MM.1S (cell line): ENCODE data around the gene LIPE.
A peak's percentile ranks its signal among the peaks of the same experiment; 100 is the strongest.

Source experiments
- DNase-seq: peaks from one replicate; pipeline ENCODE4 v3.0.0-alpha.2; 2015
- H2AFZ ChIP-seq: fragments of 300-600 bp; sonication (generic); 2 replicates; pipeline ENCODE4 v1.6.0; 2016; ENCODE audit warnings: antibody characterized with exemption, low read length
- H3F3A ChIP-seq: fragments of 300-600 bp; sonication (generic); 2 replicates; pipeline ENCODE4 v1.6.1; 2016; ENCODE audit warnings: mild to moderate bottlenecking, antibody characterized with exemption, low read length, moderate library complexity, mixed read lengths; ENCODE audit not compliant: insufficient read depth
- H3K27ac ChIP-seq: fragments of 300-600 bp; sonication (generic); 2 replicates; pipeline ENCODE4 v1.5.1; 2016; ENCODE audit warnings: mild to moderate bottlenecking, low read length
- H3K27me3 ChIP-seq: fragments of 300-600 bp; sonication (generic); replicated peaks from 2 replicates; pipeline ENCODE4 v1.6.0; 2016; ENCODE audit warnings: low read length; ENCODE audit not compliant: insufficient read depth
- H3K36me3 ChIP-seq: fragments of 300-600 bp; sonication (generic); replicated peaks from 2 replicates; pipeline ENCODE4 v1.6.1; 2016; ENCODE audit warnings: mild to moderate bottlenecking, low read length, mixed read lengths; ENCODE audit not compliant: insufficient read depth
- H3K4me1 ChIP-seq: fragments of 300-600 bp; sonication (generic); 2 replicates; pipeline ENCODE4 v1.6.1; 2016; ENCODE audit warnings: low read length, mixed read lengths
- H3K4me2 ChIP-seq: fragments of 300-600 bp; sonication (generic); 2 replicates; pipeline ENCODE4 v1.6.0; 2016; ENCODE audit warnings: low read depth, low read length
- H3K4me3 ChIP-seq: fragments of 300-600 bp; sonication (generic); 2 replicates; pipeline ENCODE4 v1.5.1; 2016; ENCODE audit warnings: low read length, mixed read lengths
- H3K79me2 ChIP-seq: fragments of 300-600 bp; sonication (generic); 2 replicates; pipeline ENCODE4 v1.6.1; 2016; ENCODE audit warnings: mixed run types, low read length, mixed read lengths
- H3K9ac ChIP-seq: fragments of 300-600 bp; sonication (generic); 2 replicates; pipeline ENCODE4 v1.6.1; 2016; ENCODE audit warnings: low read length, mixed read lengths
- H3K9me2 ChIP-seq: fragments of 300-600 bp; sonication (generic); replicated peaks from 2 replicates; pipeline ENCODE4 v1.6.1; 2016; ENCODE audit warnings: mild to moderate bottlenecking, low read length, mixed read lengths; ENCODE audit not compliant: insufficient read depth
- H3K9me3 ChIP-seq: fragments of 300-600 bp; sonication (generic); replicated peaks from 2 replicates; pipeline ENCODE4 v1.6.1; 2016; ENCODE audit warnings: mild to moderate bottlenecking, low read length, mixed read lengths; ENCODE audit not compliant: insufficient read depth
- H4K20me1 ChIP-seq: fragments of 300-600 bp; sonication (generic); 2 replicates; pipeline ENCODE4 v1.6.1; 2016; ENCODE audit warnings: mild to moderate bottlenecking, low read length, moderate library complexity, mixed read lengths; ENCODE audit not compliant: insufficient read depth
- CTCF ChIP-seq: fragments of 300-600 bp; sonication (generic); IDR thresholded peaks from 2 replicates; pipeline ENCODE4 v1.5.1; 2016; ENCODE audit warnings: antibody characterized with exemption, low read length, mixed read lengths
- EZH2 ChIP-seq: fragments of 300-600 bp; sonication (generic); optimal IDR thresholded peaks from 2 replicates; pipeline ENCODE3; 2017; ENCODE audit warnings: low read depth, mild to moderate bottlenecking, antibody characterized with exemption, low read length, mixed read lengths
- EZH2phosphoT487 ChIP-seq: fragments of 300-600 bp; sonication (generic); IDR thresholded peaks from 2 replicates; pipeline ENCODE4 v1.6.1; 2018; ENCODE audit warnings: antibody characterized with exemption, low read length

Gene LIPE

GRCh38 chr19:42402376-42403116 lies 24.6 kb downstream of the LIPE start:
- Histone ChIP-seq H3K27me3 (no peaks in the 10 kb centered on the region), H2AFZ (no peak overlapping the region), H3K9ac (no peak overlapping the region), H3K36me3 (no peaks in the 10 kb centered on the region), H3K4me2 (no peak overlapping the region), H3K27ac (no peak overlapping the region), H3K4me1 (0 out of 2 replicates have a peak, but pooled peaks cover 4% of the 10 kb centered on the region), H4K20me1 (no peaks in the 10 kb centered on the region), H3F3A (no peaks in the 10 kb centered on the region), H3K9me3 (no peaks in the 10 kb centered on the region), H3K4me3 (no peak overlapping the region), H3K9me2 (no peaks in the 10 kb centered on the region), H3K79me2 (peaks cover 4% of the 10 kb centered on the region)
- TF ChIP-seq CTCF (no peak), EZH2phosphoT487 (no peak), EZH2 (no peak)
- DNase-seq = no peak

GRCh38 chr19:42401365-42402303 lies 25.6 kb downstream of the LIPE start:
- peak; percentile 51 for DNase-seq

GRCh38 chr19:42400404-42400803 lies 26.8 kb downstream of the LIPE start:
- Histone ChIP-seq H2AFZ (no peak overlapping the region), H3K4me1 (peaks cover 12% of the 10 kb centered on the region; the same call in 1 of the 2 replicates), H3K4me2 (no peak overlapping the region), H4K20me1 (no peaks in the 10 kb centered on the region), H3K9me2 (no peaks in the 10 kb centered on the region), H3K4me3 (no peak overlapping the region), H3K79me2 (peaks cover 8% of the 10 kb centered on the region), H3K9ac (no peak overlapping the region), H3K27me3 (no peaks in the 10 kb centered on the region), H3F3A (no peaks in the 10 kb centered on the region), H3K27ac (no peak overlapping the region), H3K36me3 (no peaks in the 10 kb centered on the region), H3K9me3 (no peaks in the 10 kb centered on the region)
- no peak for DNase-seq
- TF ChIP-seq CTCF = no peak
- TF ChIP-seq EZH2 = no peak
- TF ChIP-seq EZH2phosphoT487 = no peak

More at GRCh38 chr19:42401365-42402303, 25.6 kb downstream of the LIPE start:
- Histone ChIP-seq H3K36me3 (no peaks in the 10 kb centered on the region), H3K9ac (no peak overlapping the region), H3K9me2 (no peaks in the 10 kb centered on the region), H3K4me2 (no peak overlapping the region), H3K27ac (no peak overlapping the region), H3F3A (no peaks in the 10 kb centered on the region), H3K9me3 (no peaks in the 10 kb centered on the region), H3K79me2 (peaks cover 8% of the 10 kb centered on the region), H2AFZ (no peak overlapping the region), H3K27me3 (no peaks in the 10 kb centered on the region), H4K20me1 (no peaks in the 10 kb centered on the region), H3K4me1 (peaks cover 7% of the 10 kb centered on the region; the same call in 1 of the 2 replicates), H3K4me3 (no peak overlapping the region)
- no peak for TF ChIP-seq EZH2phosphoT487
- peak; percentile 76 for TF ChIP-seq CTCF
- no peak for TF ChIP-seq EZH2
